Measurements from ENCODE around the gene EXT2.

EXT2 gene

DNA sequence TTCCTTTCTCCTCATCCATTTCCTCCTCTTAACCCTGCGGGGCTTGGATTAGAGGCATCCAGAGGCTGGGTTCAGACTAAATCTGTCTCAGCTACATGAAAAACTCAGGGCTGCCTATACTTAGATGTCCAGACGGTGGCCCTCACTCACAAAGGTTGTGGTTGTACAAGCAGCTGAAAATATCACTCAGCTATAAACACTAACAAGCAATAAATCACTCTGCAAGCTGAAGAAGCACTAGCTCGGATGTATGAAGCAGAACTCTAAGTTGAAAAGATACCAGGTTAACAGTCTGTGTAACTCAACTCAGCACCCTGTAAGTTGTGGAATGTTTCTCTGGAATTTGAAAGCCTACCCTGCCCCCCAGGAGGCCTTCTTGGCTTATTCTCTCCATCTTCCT, 82.9 kb downstream of the EXT2 start:
- Histone ChIP-seq H3K27ac (ENCODE audit: low read length) (no peak overlapping the region), H3K4me3 (ENCODE audit: low read length) (no peak overlapping the region), H3K36me3 (ENCODE audit: control insufficient read depth, low read depth, low read length) (no peaks in the 10 kb centered on the region), H3K9ac (ENCODE audit: low read length) (no peak overlapping the region), H3K27me3 (ENCODE audit: control insufficient read depth, insufficient read depth, low read length) (no peaks in the 10 kb centered on the region), H3K4me1 (ENCODE audit: control insufficient read depth, low read depth, low read length) (peaks cover 18% of the 10 kb centered on the region), H3K9me3 (ENCODE audit: control insufficient read depth, low read depth, low read length) (no peaks in the 10 kb centered on the region)

DNA sequence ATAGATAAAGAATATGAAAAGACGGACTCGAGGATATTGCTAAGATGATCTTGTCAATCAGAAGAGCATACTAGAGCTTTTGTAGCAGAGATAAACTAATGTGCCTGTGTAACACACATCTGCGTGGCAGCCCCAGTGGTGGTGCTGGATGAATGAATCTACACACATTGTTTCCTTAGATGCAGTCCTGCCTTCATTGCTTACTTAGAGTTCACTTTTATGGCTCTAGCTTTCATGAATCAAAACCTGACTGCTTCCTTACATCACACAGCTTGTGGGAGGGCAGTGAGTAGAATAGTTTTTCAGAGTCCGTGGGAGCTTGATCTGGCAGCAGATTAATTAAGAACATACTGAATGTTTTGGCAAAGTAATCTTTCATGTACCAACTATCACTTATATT, 83.7 kb downstream of the EXT2 start:
- H3K36me3 ChIP-seq (ENCODE audit: control insufficient read depth, low read depth, low read length): no peaks in the 10 kb centered on the region
- H3K9ac ChIP-seq (ENCODE audit: low read length): no peak overlapping the region
- no peaks in the 10 kb centered on the region for H3K27me3 ChIP-seq (ENCODE audit: control insufficient read depth, insufficient read depth, low read length)
- peaks cover 18% of the 10 kb centered on the region for H3K4me1 ChIP-seq (ENCODE audit: control insufficient read depth, low read depth, low read length)
- H3K27ac ChIP-seq (ENCODE audit: low read length): no peak overlapping the region
- H3K4me3 ChIP-seq (ENCODE audit: low read length): no peak overlapping the region
- H3K9me3 ChIP-seq (ENCODE audit: control insufficient read depth, low read depth, low read length): no peaks in the 10 kb centered on the region

- H3K27ac ChIP-seq (ENCODE audit: low read length): no peak overlapping the region
- no peaks in the 10 kb centered on the region for H3K36me3 ChIP-seq (ENCODE audit: control insufficient read depth, low read depth, low read length)
- H3K4me1 ChIP-seq (ENCODE audit: control insufficient read depth, low read depth, low read length): peaks cover 18% of the 10 kb centered on the region
- H3K4me3 ChIP-seq (ENCODE audit: low read length): no peak overlapping the region
- H3K9me3 ChIP-seq (ENCODE audit: control insufficient read depth, low read depth, low read length): no peaks in the 10 kb centered on the region
- H3K27me3 ChIP-seq (ENCODE audit: control insufficient read depth, insufficient read depth, low read length): no peaks in the 10 kb centered on the region
- no peak overlapping the region for H3K9ac ChIP-seq (ENCODE audit: low read length)
These were observed 84.6 kb downstream of the EXT2 start for GRCh38 chr11:44180107-44180506.

DNA sequence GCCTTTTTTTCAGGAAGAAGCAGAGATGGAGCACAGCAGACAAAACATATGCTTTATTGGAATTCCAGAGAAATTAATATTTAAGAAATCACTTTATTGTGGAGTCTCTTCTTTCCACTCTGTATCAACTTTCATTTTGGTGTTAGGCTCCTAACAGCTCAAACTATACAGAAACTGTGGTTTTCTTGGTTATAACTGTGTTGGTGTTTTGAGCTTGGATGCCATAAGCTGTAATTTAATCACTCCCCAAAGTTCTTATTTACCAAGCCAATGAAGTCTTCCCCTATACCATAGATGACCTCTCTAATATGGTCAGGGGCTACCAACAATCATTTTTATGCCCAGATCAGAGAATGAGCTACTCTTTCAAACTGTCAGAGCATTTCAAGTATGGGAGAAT, 90.0 kb downstream of the EXT2 start:
- Histone ChIP-seq H3K36me3 (ENCODE audit: control insufficient read depth, low read depth, low read length) (no peaks in the 10 kb centered on the region), H3K4me3 (ENCODE audit: low read length) (no peak overlapping the region), H3K27ac (ENCODE audit: low read length) (no peak overlapping the region), H3K9ac (ENCODE audit: low read length) (no peak overlapping the region), H3K9me3 (ENCODE audit: control insufficient read depth, low read depth, low read length) (peaks cover 4% of the 10 kb centered on the region), H3K27me3 (ENCODE audit: control insufficient read depth, insufficient read depth, low read length) (no peaks in the 10 kb centered on the region), H3K4me1 (ENCODE audit: control insufficient read depth, low read depth, low read length) (peaks cover 2% of the 10 kb centered on the region)

DNA sequence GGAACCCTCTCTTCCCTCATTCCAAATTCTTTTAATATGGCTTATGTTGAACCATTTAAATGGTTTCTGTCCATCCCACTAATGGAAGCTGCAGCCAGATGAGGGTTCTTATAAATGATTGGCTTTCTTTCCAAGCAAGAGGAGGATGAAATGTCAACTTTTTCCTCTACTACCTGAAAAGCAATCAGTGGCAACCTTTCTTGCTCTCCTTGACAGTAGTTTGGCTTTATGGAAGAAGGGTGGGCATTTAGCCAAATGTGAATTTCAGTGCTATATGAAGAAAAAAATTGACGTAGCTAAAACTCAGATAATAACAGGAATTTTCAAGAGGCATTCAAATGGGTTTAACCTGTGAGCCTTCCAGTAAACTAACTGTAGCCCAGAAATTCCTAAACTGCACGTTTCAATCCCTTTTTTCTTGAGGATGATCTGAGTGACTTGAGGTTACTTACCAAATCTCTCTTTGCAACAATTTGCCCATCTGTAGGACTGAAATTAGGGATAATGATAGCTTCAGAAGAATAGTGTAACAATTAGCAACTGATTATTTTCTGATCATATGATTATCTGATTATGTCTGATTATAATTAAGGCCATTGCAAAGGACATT, 90.9 kb downstream of the EXT2 start:
- H3K36me3 ChIP-seq (ENCODE audit: control insufficient read depth, low read depth, low read length): no peaks in the 10 kb centered on the region
- no peak overlapping the region for H3K4me3 ChIP-seq (ENCODE audit: low read length)
- no peaks in the 10 kb centered on the region for H3K27me3 ChIP-seq (ENCODE audit: control insufficient read depth, insufficient read depth, low read length)
- no peak overlapping the region for H3K9ac ChIP-seq (ENCODE audit: low read length)
- no peak overlapping the region for H3K27ac ChIP-seq (ENCODE audit: low read length)
- peaks cover 10% of the 10 kb centered on the region for H3K4me1 ChIP-seq (ENCODE audit: control insufficient read depth, low read depth, low read length)
- H3K9me3 ChIP-seq (ENCODE audit: control insufficient read depth, low read depth, low read length): peaks cover 4% of the 10 kb centered on the region

GRCh38 chr11:44188643-44189042, 93.2 kb downstream of the EXT2 start:
- Histone ChIP-seq H3K9ac (ENCODE audit: low read length) (no peak overlapping the region), H3K4me3 (ENCODE audit: low read length) (no peak overlapping the region), H3K36me3 (ENCODE audit: control insufficient read depth, low read depth, low read length) (no peaks in the 10 kb centered on the region), H3K27ac (ENCODE audit: low read length) (no peak overlapping the region), H3K4me1 (ENCODE audit: control insufficient read depth, low read depth, low read length) (peaks cover 13% of the 10 kb centered on the region), H3K27me3 (ENCODE audit: control insufficient read depth, insufficient read depth, low read length) (no peaks in the 10 kb centered on the region), H3K9me3 (ENCODE audit: control insufficient read depth, low read depth, low read length) (peaks cover 4% of the 10 kb centered on the region)

DNA sequence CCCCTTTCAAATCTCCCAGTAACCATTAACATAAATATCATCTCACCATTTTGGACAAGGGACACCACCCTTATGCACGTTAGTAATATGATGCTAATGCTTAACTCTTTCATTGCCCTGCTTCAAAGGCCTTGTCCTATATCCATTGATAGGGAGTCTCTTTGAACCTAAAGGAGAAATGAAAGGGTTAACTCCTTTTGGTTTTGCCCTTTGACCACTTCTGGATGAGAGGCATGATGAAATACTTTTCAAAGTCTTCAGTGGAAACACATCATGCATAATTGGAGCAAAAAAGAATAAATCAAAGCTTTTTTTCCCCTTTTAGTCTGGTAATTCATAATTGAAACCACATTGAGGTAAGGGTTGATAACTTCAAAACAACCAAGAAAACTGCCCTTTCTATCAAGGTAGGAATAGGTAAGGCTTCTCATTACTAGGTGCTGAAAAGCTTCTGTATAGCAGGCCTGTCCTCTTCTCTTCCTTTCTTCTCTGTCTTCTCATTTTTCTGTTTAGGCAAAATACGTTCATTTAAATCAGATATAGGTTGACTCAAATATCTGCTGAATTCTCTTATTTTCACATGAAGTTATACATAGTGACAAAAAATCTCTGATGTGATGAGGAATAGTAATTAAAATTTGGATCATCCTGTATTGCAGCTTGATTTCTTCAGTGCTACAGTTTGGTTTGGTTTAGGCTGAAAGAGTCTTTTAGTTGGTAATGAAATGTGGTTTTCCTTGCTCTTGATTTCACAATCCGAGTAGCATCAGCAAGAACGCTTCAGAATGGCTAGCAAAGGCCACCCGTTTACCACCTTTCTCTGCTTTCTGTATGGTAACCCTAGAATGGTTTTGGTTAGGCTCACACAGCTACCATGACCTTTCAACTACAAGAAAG, 94.8 kb downstream of the EXT2 start:
- Histone ChIP-seq H3K4me3 (ENCODE audit: low read length) (no peak overlapping the region), H3K36me3 (ENCODE audit: control insufficient read depth, low read depth, low read length) (no peaks in the 10 kb centered on the region), H3K9ac (ENCODE audit: low read length) (no peak overlapping the region), H3K9me3 (ENCODE audit: control insufficient read depth, low read depth, low read length) (peaks cover 4% of the 10 kb centered on the region), H3K4me1 (ENCODE audit: control insufficient read depth, low read depth, low read length) (peaks cover 13% of the 10 kb centered on the region), H3K27ac (ENCODE audit: low read length) (no peak overlapping the region), H3K27me3 (ENCODE audit: control insufficient read depth, insufficient read depth, low read length) (no peaks in the 10 kb centered on the region)

- peaks cover 4% of the 10 kb centered on the region for H3K9me3 ChIP-seq (ENCODE audit: control insufficient read depth, low read depth, low read length)
- H3K36me3 ChIP-seq (ENCODE audit: control insufficient read depth, low read depth, low read length): no peaks in the 10 kb centered on the region
- H3K4me3 ChIP-seq (ENCODE audit: low read length): no peak overlapping the region
- H3K27me3 ChIP-seq (ENCODE audit: control insufficient read depth, insufficient read depth, low read length): no peaks in the 10 kb centered on the region
- H3K9ac ChIP-seq (ENCODE audit: low read length): no peak overlapping the region
- peaks cover 13% of the 10 kb centered on the region for H3K4me1 ChIP-seq (ENCODE audit: control insufficient read depth, low read depth, low read length)
- no peak overlapping the region for H3K27ac ChIP-seq (ENCODE audit: low read length)
These were observed 95.4 kb downstream of the EXT2 start for GRCh38 chr11:44190883-44191230.

DNA sequence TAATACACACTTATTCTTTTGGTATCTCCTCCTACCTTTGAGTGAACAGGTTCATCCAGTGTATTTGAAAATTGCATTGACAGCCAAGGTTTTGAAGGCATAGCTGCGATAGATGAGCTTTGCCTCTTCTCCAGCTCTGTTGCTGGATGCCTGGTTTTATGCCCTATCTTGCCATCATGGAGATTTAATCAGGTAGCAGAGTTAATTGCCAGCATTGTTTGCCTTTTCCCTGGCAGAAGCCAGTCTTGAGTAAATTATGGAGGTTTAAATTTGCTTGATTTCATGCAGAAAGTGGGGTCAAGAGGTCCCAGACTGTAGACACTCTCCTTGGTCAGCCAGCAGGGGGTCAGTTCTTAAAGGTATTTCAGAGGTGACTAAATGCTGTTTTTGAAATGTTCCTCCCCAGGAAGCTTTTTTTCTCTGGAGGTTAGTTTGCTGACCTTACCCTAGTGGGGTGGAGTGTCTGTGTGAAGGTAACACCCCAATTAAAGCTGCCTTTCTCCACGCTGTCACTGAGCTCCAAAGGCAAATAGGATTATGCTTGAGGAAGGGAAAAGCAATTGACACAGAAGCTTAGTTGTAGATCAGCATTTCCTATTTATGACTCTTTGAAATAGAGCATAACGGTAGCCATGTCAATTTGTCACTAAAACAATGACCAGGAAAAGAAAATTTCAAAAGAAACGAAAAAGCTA, 96.0 kb downstream of the EXT2 start:
- H3K4me3 ChIP-seq (ENCODE audit: low read length): no peak overlapping the region
- no peaks in the 10 kb centered on the region for H3K36me3 ChIP-seq (ENCODE audit: control insufficient read depth, low read depth, low read length)
- no peak overlapping the region for H3K9ac ChIP-seq (ENCODE audit: low read length)
- peaks cover 13% of the 10 kb centered on the region for H3K4me1 ChIP-seq (ENCODE audit: control insufficient read depth, low read depth, low read length)
- no peaks in the 10 kb centered on the region for H3K27me3 ChIP-seq (ENCODE audit: control insufficient read depth, insufficient read depth, low read length)
- no peak overlapping the region for H3K27ac ChIP-seq (ENCODE audit: low read length)
- H3K9me3 ChIP-seq (ENCODE audit: control insufficient read depth, low read depth, low read length): peaks cover 4% of the 10 kb centered on the region

DNA sequence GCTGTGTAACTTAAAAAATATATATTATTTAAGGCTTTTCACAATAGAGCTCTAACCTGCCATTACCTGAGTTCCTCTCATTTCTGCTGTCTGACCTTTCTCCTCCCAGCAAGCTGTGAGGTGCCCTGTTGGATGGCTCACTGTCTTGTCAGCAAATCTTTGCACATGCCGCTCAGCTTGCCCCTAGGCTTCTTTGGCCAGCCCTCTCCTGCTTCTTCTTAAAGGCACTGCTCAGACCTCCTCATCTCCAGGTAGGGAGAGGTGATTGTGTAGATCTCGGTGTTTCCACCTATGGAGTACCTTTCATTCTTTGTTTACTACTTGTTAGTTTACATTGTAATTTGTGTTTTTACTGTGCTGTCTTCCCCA, 96.5 kb downstream of the EXT2 start:
- Histone ChIP-seq H3K9ac (ENCODE audit: low read length) (no peak overlapping the region), H3K4me3 (ENCODE audit: low read length) (no peak overlapping the region), H3K36me3 (ENCODE audit: control insufficient read depth, low read depth, low read length) (no peaks in the 10 kb centered on the region), H3K27ac (ENCODE audit: low read length) (no peak overlapping the region), H3K27me3 (ENCODE audit: control insufficient read depth, insufficient read depth, low read length) (no peaks in the 10 kb centered on the region), H3K9me3 (ENCODE audit: control insufficient read depth, low read depth, low read length) (peaks cover 4% of the 10 kb centered on the region), H3K4me1 (ENCODE audit: control insufficient read depth, low read depth, low read length) (peaks cover 13% of the 10 kb centered on the region)

DNA sequence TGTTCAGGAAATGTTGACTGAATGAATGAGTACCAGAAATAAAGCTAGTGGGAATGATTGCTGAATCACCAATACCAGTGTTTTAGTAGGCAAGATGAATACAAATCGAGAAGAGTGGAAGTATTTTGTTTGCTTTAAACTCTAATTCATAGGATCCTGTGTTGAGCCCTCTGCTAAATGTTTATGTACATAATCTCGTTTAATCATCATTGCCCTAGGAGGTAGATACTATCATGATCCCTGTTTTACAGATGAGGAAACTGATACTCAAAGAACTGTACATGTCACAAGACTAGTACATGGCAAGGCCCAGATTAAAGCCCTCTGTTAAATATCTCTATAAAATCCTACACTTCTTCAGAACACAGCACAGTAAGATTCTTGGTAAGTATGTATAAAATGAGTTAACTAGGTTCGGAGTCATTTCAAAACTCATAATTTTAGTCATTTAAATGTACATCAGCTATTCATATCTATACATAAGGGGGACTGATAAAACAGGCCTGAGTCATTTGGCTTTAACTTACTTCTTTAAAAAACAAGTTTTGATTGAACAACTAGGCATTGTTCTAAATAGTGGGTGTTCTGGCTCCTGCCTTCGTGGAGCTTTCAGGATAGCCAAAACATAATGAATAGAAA, 97.1 kb downstream of the EXT2 start:
- H3K9me3 ChIP-seq (ENCODE audit: control insufficient read depth, low read depth, low read length): peaks cover 4% of the 10 kb centered on the region
- no peak overlapping the region for H3K4me3 ChIP-seq (ENCODE audit: low read length)
- H3K36me3 ChIP-seq (ENCODE audit: control insufficient read depth, low read depth, low read length): no peaks in the 10 kb centered on the region
- peaks cover 13% of the 10 kb centered on the region for H3K4me1 ChIP-seq (ENCODE audit: control insufficient read depth, low read depth, low read length)
- H3K27me3 ChIP-seq (ENCODE audit: control insufficient read depth, insufficient read depth, low read length): no peaks in the 10 kb centered on the region
- no peak overlapping the region for H3K9ac ChIP-seq (ENCODE audit: low read length)
- no peak overlapping the region for H3K27ac ChIP-seq (ENCODE audit: low read length)

Measured in iPS-18a (cell line).